GM12873 (cell line): ENCODE measurements around the gene KANSL1L.

ENCODE experiments used
- CTCF ChIP-seq: IDR thresholded peaks from 2 replicates; pipeline ENCODE4 v1.5.1; 2012; ENCODE audit warnings: low read depth, mild to moderate bottlenecking, moderate library complexity, low read length, control low read depth; ENCODE audit not compliant: insufficient read depth; ENCODE audit errors: missing control alignments

Gene KANSL1L

GRCh38 chr2:210147614-210148013, 23.6 kb downstream of the KANSL1L start:
- no peak for TF ChIP-seq CTCF

- TF ChIP-seq CTCF, result no peak
Measured at GRCh38 chr2:210132239-210132638, 39.0 kb downstream of the KANSL1L start.

GRCh38 chr2:210128961-210129360, 42.2 kb downstream of the KANSL1L start:
- TF ChIP-seq CTCF, result no peak

- no peak for TF ChIP-seq CTCF
Measured at GRCh38 chr2:210113614-210114235, 57.5 kb downstream of the KANSL1L start.

- TF ChIP-seq CTCF, result no peak
Measured at GRCh38 chr2:210112871-210113270, 58.3 kb downstream of the KANSL1L start.

GRCh38 chr2:210099940-210100339, 71.3 kb downstream of the KANSL1L start:
- TF ChIP-seq CTCF, result no peak

GRCh38 chr2:210094787-210095186, 76.4 kb downstream of the KANSL1L start:
- TF ChIP-seq CTCF, result no peak
